Measurements from ENCODE around the gene SLC26A3. TPM values are rescaled to one million over a fixed set of nuclear protein-coding genes. Genes with fewer than 3 reads are reported as not detected.

Gene SLC26A3
- total RNA-seq, 1 experiment from 2014 or later: not detected

DNA sequence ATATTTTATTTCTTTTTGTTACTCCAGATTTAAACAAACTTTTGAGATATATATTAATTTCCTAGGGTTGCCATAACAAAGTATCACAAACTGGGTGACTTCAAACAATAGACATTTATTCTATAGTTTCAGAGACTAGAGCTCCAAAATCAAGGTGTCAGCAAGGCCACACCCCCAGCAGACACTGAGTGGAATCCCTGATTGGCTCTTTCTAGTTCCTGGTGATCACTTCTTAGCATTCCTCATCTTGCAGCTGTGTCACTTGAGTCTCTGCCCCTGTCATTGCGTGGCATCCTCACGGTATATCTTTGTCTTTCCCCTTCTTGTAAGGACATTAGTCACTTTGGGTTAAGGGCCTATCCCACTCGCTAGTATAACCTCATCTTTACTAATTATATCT lies 7.6 kb upstream of the SLC26A3 start:
- Histone ChIP-seq H3K9me3 (ENCODE audit: low read length) (no peaks in the 10 kb centered on the region), H2AFZ (ENCODE audit: low read length) (no peak overlapping the region), H3K9ac (ENCODE audit: low read length) (no peak overlapping the region), H3K4me1 (ENCODE audit: insufficient read depth, low read length) (no peaks in the 10 kb centered on the region), H3K4me3 (ENCODE audit: low read length) (no peak overlapping the region), H4K20me1 (ENCODE audit: low read length) (no peaks in the 10 kb centered on the region), H3K4me2 (ENCODE audit: low read length) (no peak overlapping the region), H3K27me3 (ENCODE audit: low read length) (no peaks in the 10 kb centered on the region), H3F3A (ENCODE audit: low read length, unreplicated experiment) (no peaks in the 10 kb centered on the region), H3K79me2 (ENCODE audit: low read length) (no peaks in the 10 kb centered on the region), H3K36me3 (ENCODE audit: low read depth, low read length) (no peaks in the 10 kb centered on the region), H3K9me2 (replicated peaks; ENCODE audit: low read length) (no peaks in the 10 kb centered on the region), H3K27ac (ENCODE audit: low read length) (no peak overlapping the region)
- no TSS peak for BruUV-seq (replicated peaks)
- DNase-seq (no peak), ATAC-seq (no peak)
- ChIA-PET CTCF (no interaction called here), POLR2A (ENCODE audit: unreplicated experiment) (no interaction called here)
- TF ChIP-seq CTCF (conservative IDR thresholded peaks at IDR 0.05; ENCODE audit: low read depth, low read length) (no peak), EZH2phosphoT487 (IDR thresholded peaks at IDR 0.05; ENCODE audit: borderline replicate concordance, low read length) (no peak), EZH2 (IDR thresholded peaks at IDR 0.05; ENCODE audit: low read length, unreplicated experiment) (no peak)
- intact Hi-C loops (cut with micrococcal nuclease): no loop called here

- no peak for ATAC-seq
- no peak overlapping the region for H2AFZ ChIP-seq (ENCODE audit: low read length)
Observed at GRCh38 chr7:107809179-107809578, 6.2 kb upstream of the SLC26A3 start.

More at GRCh38 chr7:107809179-107809578, 6.2 kb upstream of the SLC26A3 start:
- no peaks in the 10 kb centered on the region for H3K36me3 ChIP-seq (ENCODE audit: low read depth, low read length)
- no peaks in the 10 kb centered on the region for H3K4me1 ChIP-seq (ENCODE audit: insufficient read depth, low read length)
- no TSS peak for BruUV-seq (replicated peaks)
- no peaks in the 10 kb centered on the region for H3K9me3 ChIP-seq (ENCODE audit: low read length)
- TF ChIP-seq CTCF (conservative IDR thresholded peaks at IDR 0.05; ENCODE audit: low read depth, low read length) (no peak), EZH2 (IDR thresholded peaks at IDR 0.05; ENCODE audit: low read length, unreplicated experiment) (no peak), EZH2phosphoT487 (IDR thresholded peaks at IDR 0.05; ENCODE audit: borderline replicate concordance, low read length) (no peak)
- H3F3A ChIP-seq (ENCODE audit: low read length, unreplicated experiment): no peaks in the 10 kb centered on the region
- no peaks in the 10 kb centered on the region for H4K20me1 ChIP-seq (ENCODE audit: low read length)
- no peak overlapping the region for H3K9ac ChIP-seq (ENCODE audit: low read length)
- no peak for DNase-seq
- no peak overlapping the region for H3K4me3 ChIP-seq (ENCODE audit: low read length)
- POLR2A ChIA-PET (ENCODE audit: unreplicated experiment): no interaction called here
- H3K4me2 ChIP-seq (ENCODE audit: low read length): no peak overlapping the region
- H3K9me2 ChIP-seq (replicated peaks; ENCODE audit: low read length): no peaks in the 10 kb centered on the region
- no peaks in the 10 kb centered on the region for H3K79me2 ChIP-seq (ENCODE audit: low read length)
- H3K27me3 ChIP-seq (ENCODE audit: low read length): peaks cover 7% of the 10 kb centered on the region; the same call in 1 of the 2 replicates
- intact Hi-C loops (cut with micrococcal nuclease): no loop called here
- CTCF ChIA-PET: no interaction called here
- H3K27ac ChIP-seq (ENCODE audit: low read length): no peak overlapping the region

Data from PC-3 (cell line).